Fibroblast of pulmonary artery (primary cell): ENCODE measurements around the gene KCTD1.
A peak's percentile ranks its signal among the peaks of the same experiment; 100 is the strongest.

Experiments used
- DNase-seq: peaks from one replicate; pipeline ENCODE4 v3.0.0-alpha.2; 2010; ENCODE audit warnings: low read depth
- H3K4me3 ChIP-seq: replicated peaks from 2 replicates; pipeline ENCODE4 v1.5.1; 2011; ENCODE audit warnings: low read depth, mild to moderate bottlenecking, control low read depth, low read length, moderate library complexity
- TF ChIP-seq, protein P1 (sequence below): IDR thresholded peaks from 2 replicates; pipeline ENCODE4 v1.5.1; 2011; ENCODE audit warnings: mild to moderate bottlenecking, control low read depth, low read length, inconsistent platforms; ENCODE audit errors: missing control alignments

Gene KCTD1

GRCh38 chr18:26489191-26489590, 59.2 kb downstream of the KCTD1 start:
- DNase-seq, result no peak
- no peak overlapping the region for H3K4me3 ChIP-seq
- TF ChIP-seq, protein P1, sequence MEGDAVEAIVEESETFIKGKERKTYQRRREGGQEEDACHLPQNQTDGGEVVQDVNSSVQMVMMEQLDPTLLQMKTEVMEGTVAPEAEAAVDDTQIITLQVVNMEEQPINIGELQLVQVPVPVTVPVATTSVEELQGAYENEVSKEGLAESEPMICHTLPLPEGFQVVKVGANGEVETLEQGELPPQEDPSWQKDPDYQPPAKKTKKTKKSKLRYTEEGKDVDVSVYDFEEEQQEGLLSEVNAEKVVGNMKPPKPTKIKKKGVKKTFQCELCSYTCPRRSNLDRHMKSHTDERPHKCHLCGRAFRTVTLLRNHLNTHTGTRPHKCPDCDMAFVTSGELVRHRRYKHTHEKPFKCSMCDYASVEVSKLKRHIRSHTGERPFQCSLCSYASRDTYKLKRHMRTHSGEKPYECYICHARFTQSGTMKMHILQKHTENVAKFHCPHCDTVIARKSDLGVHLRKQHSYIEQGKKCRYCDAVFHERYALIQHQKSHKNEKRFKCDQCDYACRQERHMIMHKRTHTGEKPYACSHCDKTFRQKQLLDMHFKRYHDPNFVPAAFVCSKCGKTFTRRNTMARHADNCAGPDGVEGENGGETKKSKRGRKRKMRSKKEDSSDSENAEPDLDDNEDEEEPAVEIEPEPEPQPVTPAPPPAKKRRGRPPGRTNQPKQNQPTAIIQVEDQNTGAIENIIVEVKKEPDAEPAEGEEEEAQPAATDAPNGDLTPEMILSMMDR, result no peak

DNA sequence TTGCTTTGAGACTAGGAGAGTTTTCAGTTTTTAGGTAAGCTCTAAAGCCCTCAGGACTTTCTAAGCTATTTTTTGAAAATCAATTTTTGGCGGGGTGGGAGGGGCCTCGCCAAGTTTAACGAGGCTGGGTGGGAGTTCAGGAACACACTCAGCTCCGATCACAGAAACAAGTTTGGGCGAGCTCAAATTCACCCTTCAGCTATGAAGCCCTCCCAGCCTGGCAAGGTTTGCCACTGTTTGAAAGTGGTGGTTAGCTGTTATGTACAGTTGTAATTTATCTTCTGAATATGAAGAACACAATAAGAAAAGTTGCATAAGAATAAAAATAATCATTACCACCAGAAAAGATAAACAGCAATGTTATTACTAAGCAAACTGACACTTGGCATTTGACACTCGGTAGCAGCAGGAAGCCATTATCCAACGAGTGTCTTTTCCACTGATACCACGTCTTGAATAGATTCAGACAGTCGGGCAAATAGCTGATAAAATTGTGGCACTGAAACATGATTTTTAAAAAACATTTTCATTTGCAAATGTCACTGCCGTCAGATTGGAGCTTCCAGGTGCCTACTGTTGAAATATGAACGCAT, 59.8 kb downstream of the KCTD1 start:
- no peak overlapping the region for H3K4me3 ChIP-seq
- TF ChIP-seq, protein P1, result no peak
- no peak for DNase-seq

GRCh38 chr18:26487437-26487836, 60.9 kb downstream of the KCTD1 start:
- TF ChIP-seq, protein P1, result no peak
- DNase-seq, result peak; percentile 21
- H3K4me3 ChIP-seq, result no peak overlapping the region

DNA sequence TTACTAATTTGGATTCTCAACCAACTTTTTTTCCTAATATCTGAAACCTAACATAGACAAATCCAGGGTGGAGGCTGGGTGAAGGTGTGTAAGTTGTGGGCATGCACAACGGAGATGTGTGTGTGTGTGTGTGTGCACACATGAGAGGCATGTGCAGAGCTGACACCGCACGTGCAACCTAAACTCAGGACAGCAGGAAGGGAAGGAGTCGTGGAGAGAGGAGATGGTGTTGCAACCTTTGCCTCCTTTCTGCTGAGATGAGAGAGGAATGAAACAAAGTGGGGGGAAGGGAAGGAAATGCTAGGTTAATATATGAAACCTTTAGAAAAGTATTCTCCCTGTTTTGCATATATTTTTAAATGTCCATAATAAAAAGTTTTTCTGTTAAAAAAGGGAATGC, 64.7 kb downstream of the KCTD1 start:
- no peak overlapping the region for H3K4me3 ChIP-seq
- TF ChIP-seq, protein P1, result no peak
- DNase-seq, result no peak

DNA sequence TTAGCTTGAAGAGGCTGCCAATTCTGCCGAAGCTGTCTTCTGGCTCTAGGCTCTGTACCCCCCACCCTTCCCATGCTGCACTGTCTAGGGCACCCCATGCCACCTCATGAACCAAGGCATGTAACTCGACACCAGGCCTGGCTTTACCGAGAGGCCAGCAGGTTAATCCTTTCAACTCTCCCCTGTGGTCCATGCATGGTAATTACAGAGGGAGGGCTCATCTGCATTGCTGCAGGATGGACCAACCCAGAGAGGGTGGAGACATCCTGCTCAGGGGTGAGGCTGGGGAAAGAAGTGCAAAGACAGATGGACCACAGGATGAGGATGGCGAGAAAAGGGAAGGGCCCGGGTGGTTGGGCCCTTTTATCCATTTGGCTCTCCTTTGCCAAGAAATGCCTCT, 65.8 kb downstream of the KCTD1 start:
- DNase-seq, result no peak
- H3K4me3 ChIP-seq, result no peak overlapping the region
- TF ChIP-seq, protein P1, result no peak

DNA sequence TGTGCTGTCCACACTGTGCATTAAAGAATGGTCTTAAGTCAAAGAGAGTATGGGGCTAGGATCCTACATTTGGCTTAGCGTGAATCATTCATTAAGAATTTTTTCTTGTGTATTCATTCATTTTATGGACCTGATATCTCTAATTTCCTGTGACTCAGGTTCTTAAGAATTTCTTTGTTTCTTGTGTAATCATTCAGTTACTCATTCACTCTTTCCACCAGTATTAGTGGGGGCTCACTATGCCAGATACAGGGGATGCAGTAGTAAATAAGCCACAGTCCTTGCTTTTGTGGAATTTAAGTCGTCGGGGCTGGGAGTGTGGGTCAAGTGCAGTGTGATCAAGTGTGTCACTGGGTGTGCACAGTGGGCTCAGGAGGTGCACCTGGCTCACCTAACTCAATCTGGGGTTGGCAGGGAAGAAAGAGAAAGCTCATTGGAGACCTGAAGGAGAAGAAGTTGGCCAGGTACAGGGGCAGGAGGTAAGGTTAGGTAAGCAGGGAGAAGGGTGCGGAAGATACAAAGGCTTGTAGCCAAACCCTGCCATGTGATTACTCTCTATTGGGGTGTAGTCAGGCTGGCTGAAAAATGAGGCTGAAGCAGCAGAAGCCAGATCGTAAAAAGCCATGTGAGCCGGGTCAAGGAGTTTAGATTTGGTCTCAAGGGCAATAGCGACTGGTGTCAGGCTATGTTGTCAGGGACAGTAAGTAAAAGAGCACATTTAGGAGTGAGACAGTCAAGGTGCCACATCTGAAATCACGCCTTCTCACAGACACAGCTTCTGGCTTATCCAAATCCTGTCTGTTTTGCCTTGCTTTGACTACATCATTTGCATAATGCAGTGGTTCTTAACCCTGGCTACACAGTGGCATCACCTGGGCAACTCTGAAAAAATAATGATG, 67.2 kb downstream of the KCTD1 start:
- no peak overlapping the region for H3K4me3 ChIP-seq
- TF ChIP-seq, protein P1, result no peak
- DNase-seq, result peak; percentile 97
